Lung (tissue), 12 donors: ENCODE data around the gene TK2. TPM values are rescaled to one million over a fixed set of nuclear protein-coding genes. Genes with fewer than 3 reads are reported as not detected.

Experiments used
- ATAC-seq: fragments of 200-7000 bp; cut with Tn5 transposase; one replicate; pipeline ENCODE4 v1.9.1; 2020; ENCODE audit warnings: moderate number of reproducible peaks; ENCODE audit not compliant: insufficient read depth, low FRiP score
- DNase-seq, 3 donors: peaks; one replicate each; pipeline ENCODE4 v3.0.0-alpha.2; 2013 to 2017
- H3K27ac ChIP-seq, 2 donors: one replicate each; pipeline ENCODE4 v1.5.1; 2013; ENCODE audit warnings: mild to moderate bottlenecking in 2 of 2, moderate library complexity in 2 of 2, control low read depth in 1 of 2, inconsistent platforms in 1 of 2, low read depth in 1 of 2, low read length in 1 of 2
- H3K27me3 ChIP-seq, 3 donors: one replicate each; pipeline ENCODE4 v1.5.1; 2013; ENCODE audit warnings: low read length in 2 of 3; ENCODE audit not compliant: control insufficient read depth in 3 of 3, insufficient read depth in 3 of 3
- H3K36me3 ChIP-seq, 4 donors: one replicate each; pipeline ENCODE4 v1.5.1; 2013; ENCODE audit warnings: low read length in 4 of 4, mild to moderate bottlenecking in 1 of 4, moderate library complexity in 1 of 4; ENCODE audit not compliant: control insufficient read depth in 4 of 4, insufficient read depth in 4 of 4
- H3K4me1 ChIP-seq, 5 donors: one replicate each; pipeline ENCODE4 v1.5.1; 2013; ENCODE audit warnings: low read length in 5 of 5, mild to moderate bottlenecking in 2 of 5, moderate library complexity in 1 of 5; ENCODE audit not compliant: control insufficient read depth in 5 of 5, insufficient read depth in 5 of 5
- H3K4me3 ChIP-seq: one replicate; pipeline ENCODE4 v1.5.1; 2013; ENCODE audit warnings: mild to moderate bottlenecking, control low read depth, moderate library complexity
- H3K9ac ChIP-seq, 2 donors: one replicate each; pipeline ENCODE4 v1.5.1; 2013; ENCODE audit warnings: low read length in 2 of 2, control low read depth in 1 of 2; ENCODE audit not compliant: insufficient read depth in 1 of 2
- H3K9me3 ChIP-seq, 4 donors: one replicate each; pipeline ENCODE4 v1.5.1; 2013; ENCODE audit warnings: low read length in 3 of 4, mild to moderate bottlenecking in 1 of 4, moderate library complexity in 1 of 4; ENCODE audit not compliant: control insufficient read depth in 4 of 4, insufficient read depth in 3 of 4
- whole genome bisulfite sequencing, 2 donors: extraction: QIAGEN DNeasy Blood & Tissue Kit; methylation state at CpG; one replicate each; pipeline ENCODE4 v1.1.7; 2013; 5-methylcytosine and 5-hydroxymethylcytosine counted together
- polyA plus RNA-seq, 2 donors: library from polyadenylated mRNA; stranded (reverse); fragments of 200-250 nt; gene quantifications; one replicate each; pipeline ENCODE4 v1.2.1, GENCODE V29; 2013
- total RNA-seq, 2 donors: library from RNA; depleted of rRNA in 1 of 2; stranded (reverse); fragments of >200 nt in 1 of 2; gene quantifications; one replicate each; pipeline ENCODE4 v1.2.1, GENCODE V29; 2014 to 2021
- TF ChIP-seq, protein P1 (sequence below): IDR thresholded peaks from 2 replicates; pipeline ENCODE4 v1.5.1; 2012; ENCODE audit warnings: mild to moderate bottlenecking; ENCODE audit errors: control extremely low read depth, extremely low read depth
- donor health status: control.
- donor health status: control.
- donor health status: Bipolar disorder and iron deficiency.
- donor health status: healthy.
- donor health status: DM: yes; HTN: yes; CAD: no.

The TK2 gene
- total and polyA plus RNA-seq, 4 donors = 13.1 to 37.7 (median 25.0) TPM

DNA sequence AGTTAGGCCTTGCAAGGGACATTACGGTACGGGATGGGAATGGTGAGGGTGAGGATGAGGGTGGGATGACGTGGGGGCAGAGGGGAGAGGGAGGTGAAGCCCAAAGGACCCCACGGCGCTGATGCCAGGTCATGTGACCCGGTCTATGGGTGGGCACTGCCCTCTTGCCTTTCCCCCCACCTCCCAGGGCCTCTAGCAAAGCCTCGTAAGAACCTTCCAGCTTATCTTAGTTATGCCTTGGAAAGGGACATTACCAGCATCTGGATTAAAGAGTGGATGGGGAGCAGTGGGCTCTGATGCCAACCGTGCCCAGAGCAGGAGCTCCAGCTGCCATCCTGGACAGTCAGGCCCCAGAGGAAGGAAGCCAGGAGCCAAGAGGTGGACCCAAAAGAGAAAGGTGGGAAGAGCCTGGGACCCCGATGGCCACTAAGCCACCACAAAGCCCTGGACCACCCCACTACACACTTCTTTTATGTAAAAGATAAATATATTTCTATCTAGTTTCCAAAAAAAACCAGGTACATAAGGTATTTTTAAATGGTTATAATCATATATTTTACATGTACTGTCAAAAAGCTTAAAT lies 40.9 kb downstream of the TK2 start:
- H3K9me3 ChIP-seq = no peaks in the 10 kb centered on the region
- no peak overlapping the region for H3K9ac ChIP-seq
- H3K27me3 ChIP-seq = no peaks in the 10 kb centered on the region
- TF ChIP-seq, protein P1, sequence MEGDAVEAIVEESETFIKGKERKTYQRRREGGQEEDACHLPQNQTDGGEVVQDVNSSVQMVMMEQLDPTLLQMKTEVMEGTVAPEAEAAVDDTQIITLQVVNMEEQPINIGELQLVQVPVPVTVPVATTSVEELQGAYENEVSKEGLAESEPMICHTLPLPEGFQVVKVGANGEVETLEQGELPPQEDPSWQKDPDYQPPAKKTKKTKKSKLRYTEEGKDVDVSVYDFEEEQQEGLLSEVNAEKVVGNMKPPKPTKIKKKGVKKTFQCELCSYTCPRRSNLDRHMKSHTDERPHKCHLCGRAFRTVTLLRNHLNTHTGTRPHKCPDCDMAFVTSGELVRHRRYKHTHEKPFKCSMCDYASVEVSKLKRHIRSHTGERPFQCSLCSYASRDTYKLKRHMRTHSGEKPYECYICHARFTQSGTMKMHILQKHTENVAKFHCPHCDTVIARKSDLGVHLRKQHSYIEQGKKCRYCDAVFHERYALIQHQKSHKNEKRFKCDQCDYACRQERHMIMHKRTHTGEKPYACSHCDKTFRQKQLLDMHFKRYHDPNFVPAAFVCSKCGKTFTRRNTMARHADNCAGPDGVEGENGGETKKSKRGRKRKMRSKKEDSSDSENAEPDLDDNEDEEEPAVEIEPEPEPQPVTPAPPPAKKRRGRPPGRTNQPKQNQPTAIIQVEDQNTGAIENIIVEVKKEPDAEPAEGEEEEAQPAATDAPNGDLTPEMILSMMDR = no peak
- DNase-seq = no peak
- H3K4me3 ChIP-seq = no peak overlapping the region
- no peak for ATAC-seq
- WGBS, 2 donors = 86 to 92% methylated on average over 9 of the region's 9 CpGs
- peaks cover 5 to 29% (median 17%) of the 10 kb centered on the region in 5 donors for H3K4me1 ChIP-seq
- H3K36me3 ChIP-seq = peaks cover 0 to 11% (median 1%) of the 10 kb centered on the region in 4 donors
- H3K27ac ChIP-seq = peak overlapping the region in 1 of 2 donors; percentile 23

- Histone ChIP-seq H3K4me3 (no peak overlapping the region), H3K9me3 (no peaks in the 10 kb centered on the region), H3K27ac (peak overlapping the region in 1 of 2 donors; percentile 23), H3K4me1 (peaks cover 5 to 29% (median 17%) of the 10 kb centered on the region in 5 donors), H3K27me3 (no peaks in the 10 kb centered on the region), H3K36me3 (peaks cover 0 to 7% (median 1%) of the 10 kb centered on the region in 4 donors), H3K9ac (no peak overlapping the region)
- 57 to 79% methylated on average over 7 of the region's 7 CpGs for WGBS, 2 donors
- peak; percentile 43 for ATAC-seq
- DNase-seq = peak in 1 of 3 donors; percentile 9
- TF ChIP-seq, protein P1 = no peak
These were observed 41.5 kb downstream of the TK2 start for GRCh38 chr16:66508248-66508913.

GRCh38 chr16:66507731-66508239 lies 42.1 kb downstream of the TK2 start:
- TF ChIP-seq, protein P1 = no peak
- no peaks in the 10 kb centered on the region for H3K27me3 ChIP-seq
- H3K4me3 ChIP-seq = no peak overlapping the region
- no peak overlapping the region for H3K9ac ChIP-seq
- no peak for DNase-seq
- no peak overlapping the region for H3K27ac ChIP-seq
- peaks cover 8 to 26% (median 17%) of the 10 kb centered on the region in 5 donors for H3K4me1 ChIP-seq
- H3K36me3 ChIP-seq = peaks cover 0 to 6% (median 0%) of the 10 kb centered on the region in 4 donors
- H3K9me3 ChIP-seq = no peaks in the 10 kb centered on the region
- no peak for ATAC-seq
- 66 to 75% methylated on average over 4 of the region's 4 CpGs for WGBS, 2 donors
